Measurements from ENCODE around the gene CYTH3. TPM values are rescaled to one million over a fixed set of nuclear protein-coding genes. Genes with fewer than 3 reads are reported as not detected.

The CYTH3 gene
- total and polyA plus RNA-seq, 2 of the 13 experiments (the other 11 are each of a cell fraction or from before 2014, with no cell fraction given): 3.1 to 3.8 TPM

- 0 out of 2 replicates have a peak, but pooled peaks cover 6% of the 10 kb centered on the region for H4K20me1 ChIP-seq (ENCODE audit: insufficient read depth, low read length)
- no peak overlapping the region for H3K9ac ChIP-seq (ENCODE audit: insufficient read depth, low read depth, low read length)
- ChIA-PET CTCF (ENCODE audit: low intra/inter-chr PET ratio, low total read pairs) (no interaction called here), POLR2A (no interaction called here)
- no peaks in the 10 kb centered on the region for H3K36me3 ChIP-seq (replicated peaks in 1 of 2; ENCODE audit: control insufficient read depth in 1 of 2, insufficient read depth in 2 of 2, low read length in 2 of 2)
- no peak overlapping the region; the same call in 1 of the 2 replicates for H3K4me2 ChIP-seq (ENCODE audit: low read depth, low read length)
- ATAC-seq (no peak), FAIRE-seq (no peak), DNase-seq (ENCODE audit: low spot score) (no peak)
- H3K79me2 ChIP-seq (ENCODE audit: insufficient read depth, low read length): no peaks in the 10 kb centered on the region
- H3K9me3 ChIP-seq (ENCODE audit: low read length): no peaks in the 10 kb centered on the region
- TF ChIP-seq ZNF629 (CRISPR knock-in tag; conservative IDR thresholded peaks at IDR 0.05) (no peak), HOXA7 (CRISPR knock-in tag; IDR thresholded peaks at IDR 0.05) (no peak), RBFOX2 (IDR thresholded peaks at IDR 0.05; ENCODE audit: low read depth, low read length) (no peak), HCFC1 (IDR thresholded peaks at IDR 0.05; ENCODE audit: low read depth, low read length) (no peak), SALL1 (CRISPR knock-in tag; IDR thresholded peaks at IDR 0.05) (no peak), ZBTB7A (CRISPR knock-in tag; IDR thresholded peaks at IDR 0.05) (no peak), REL (CRISPR knock-in tag; conservative IDR thresholded peaks at IDR 0.05) (no peak), PAXIP1 (CRISPR knock-in tag; conservative IDR thresholded peaks at IDR 0.05) (no peak), ZBTB4 (CRISPR knock-in tag; IDR thresholded peaks at IDR 0.05; ENCODE audit: borderline replicate concordance) (no peak), ZNF564 (CRISPR knock-in tag; IDR thresholded peaks at IDR 0.05) (no peak), MEF2D (CRISPR knock-in tag; IDR thresholded peaks at IDR 0.05) (no peak), SIN3B (IDR thresholded peaks at IDR 0.05; ENCODE audit: low read length) (no peak), TCF7L2 (IDR thresholded peaks at IDR 0.05; ENCODE audit: low read depth, low read length) (no peak), SKI (IDR thresholded peaks at IDR 0.05; ENCODE audit: partially characterized antibody) (no peak)
- H2AFZ ChIP-seq (ENCODE audit: low read length): no peak overlapping the region
- WGBS (ENCODE audit: low lambda C conversion rate): 23% methylated on average over 11 of the region's 11 CpGs
- in situ Hi-C loops (cut with HindIII; ENCODE audit: extremely low pct_ligation_motif_present, low pct_unique_long_range_greater_than_20kb): no loop called here
- H3K4me3 ChIP-seq (replicated peaks in 1 of 3; ENCODE audit: insufficient read depth in 1 of 3, low read depth in 2 of 3, low read length in 3 of 3): no peak overlapping the region
- H3K27ac ChIP-seq (ENCODE audit: extremely low read length, insufficient read depth, low read length): no peak overlapping the region
- H3K4me1 ChIP-seq (ENCODE audit: insufficient read depth, low read length): peaks cover 34% of the 10 kb centered on the region
- intact Hi-C loops (cut with micrococcal nuclease; ENCODE audit: unreplicated experiment): loop anchor here (5.0 kb wide), 1 partner anchor 43 kb away; no protein-coding TSS in a partner anchor
- BruUV-seq (replicated peaks): no TSS peak
- peaks cover 0 to 33% of the 10 kb centered on the region in 2 experiments; a peak in 3 of 5 replicates for H3K27me3 ChIP-seq (ENCODE audit: control insufficient read depth in 1 of 2, insufficient read depth in 2 of 2, low read length in 2 of 2)
These were observed 1.6 kb upstream of the CYTH3 start for GRCh38 chr7:6273917-6274630.
